ENCODE results near the gene CLGN. TPM values are rescaled to one million over a fixed set of nuclear protein-coding genes. Genes with fewer than 3 reads are reported as not detected.

CLGN gene
- total RNA-seq, 1 donor from 2014 or later, result under 0.01 TPM

- no peak for DNase-seq (ENCODE audit: low read depth in 2 of 2)
Measured at GRCh38 chr4:140382732-140383131, 44.7 kb downstream of the CLGN start.

- no peak for DNase-seq (ENCODE audit: low read depth in 2 of 2)
Measured at GRCh38 chr4:140374130-140374477, 53.3 kb downstream of the CLGN start.

GRCh38 chr4:140373328-140374129 is 53.9 kb downstream of the CLGN start, which contains the start of gene SCOC:
SCOC (plus strand) TSS chr4:140373646; CDS start chr4:140379171, 5,525 bp downstream.
- DNase-seq (ENCODE audit: low read depth in 2 of 2), result peak; percentile 99

- DNase-seq (ENCODE audit: low read depth in 2 of 2), result peak in 1 of 2 donors; percentile 36
Measured at GRCh38 chr4:140372751-140373327, 54.6 kb downstream of the CLGN start.

- no peak for DNase-seq (ENCODE audit: low read depth in 2 of 2)
Measured at GRCh38 chr4:140368686-140369085, 58.8 kb downstream of the CLGN start.

- DNase-seq (ENCODE audit: low read depth in 2 of 2), result peak in 1 of 2 donors; percentile 63
Measured at GRCh38 chr4:140367738-140368137, 59.7 kb downstream of the CLGN start.

GRCh38 chr4:140363558-140363957 is 63.9 kb downstream of the CLGN start:
- no peak for DNase-seq (ENCODE audit: low read depth in 2 of 2)

DNA sequence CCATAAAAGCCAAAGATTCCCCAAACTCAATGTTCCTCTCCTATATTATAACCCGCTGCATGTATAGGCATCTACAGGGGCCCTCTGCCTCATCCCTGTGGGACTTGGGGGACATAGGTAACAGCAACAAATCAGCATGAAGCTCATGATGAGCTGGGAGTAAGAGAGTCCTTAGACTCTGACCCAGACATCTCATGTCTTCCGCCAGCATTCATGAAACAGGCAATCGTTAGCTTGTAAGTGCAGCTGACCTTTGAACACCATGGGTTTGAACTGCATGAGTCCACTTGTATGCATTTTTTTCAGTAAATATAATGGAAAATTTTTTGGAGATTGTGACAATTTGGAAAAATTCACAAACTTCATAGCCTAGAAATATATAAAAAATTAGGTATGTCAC is 64.4 kb downstream of the CLGN start:
- no peak for DNase-seq (ENCODE audit: low read depth in 2 of 2)

GRCh38 chr4:140361099-140361498 is 66.3 kb downstream of the CLGN start:
- DNase-seq (ENCODE audit: low read depth in 2 of 2), result no peak

DNA sequence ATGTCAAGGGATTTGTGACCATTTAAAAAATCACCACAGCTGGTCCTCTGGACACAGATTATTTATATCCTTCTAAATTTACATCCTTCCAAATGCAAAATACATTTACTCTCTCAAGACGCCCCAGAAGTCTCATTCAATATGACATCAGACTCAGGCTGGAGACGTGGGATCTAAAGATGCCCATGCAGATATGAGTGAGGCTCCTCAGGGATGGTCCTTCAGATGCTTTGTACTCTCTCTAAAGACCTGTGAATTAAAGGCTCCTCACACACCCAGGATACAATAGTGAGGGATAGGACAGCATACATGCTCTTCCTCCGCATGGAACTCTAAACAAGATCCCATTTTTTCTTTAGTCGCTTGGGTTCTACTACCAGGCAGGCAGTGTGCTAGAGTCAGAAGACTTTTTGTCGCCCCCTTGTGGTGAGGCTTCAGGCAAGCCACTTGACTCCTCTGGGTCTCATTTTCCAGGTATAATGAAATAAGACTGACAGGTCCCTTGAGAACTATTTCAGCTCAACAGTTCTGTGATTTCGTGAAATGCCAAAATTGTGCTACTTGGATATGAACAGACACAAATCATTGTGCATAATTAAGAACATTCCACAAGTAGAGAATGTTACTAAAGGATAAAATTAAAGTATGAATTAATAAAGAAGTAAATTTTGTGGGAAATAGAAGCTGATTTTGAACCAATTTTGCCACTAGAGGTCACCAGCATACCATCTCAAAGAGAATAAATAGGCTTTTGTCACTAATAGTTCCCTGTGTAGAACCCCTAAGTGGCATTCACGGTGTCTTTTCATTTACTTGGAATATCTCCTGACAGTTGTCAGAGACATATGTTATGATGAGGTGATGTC is 67.7 kb downstream of the CLGN start:
- peak; percentile 88 to 89 for DNase-seq (ENCODE audit: low read depth in 2 of 2)

DNA sequence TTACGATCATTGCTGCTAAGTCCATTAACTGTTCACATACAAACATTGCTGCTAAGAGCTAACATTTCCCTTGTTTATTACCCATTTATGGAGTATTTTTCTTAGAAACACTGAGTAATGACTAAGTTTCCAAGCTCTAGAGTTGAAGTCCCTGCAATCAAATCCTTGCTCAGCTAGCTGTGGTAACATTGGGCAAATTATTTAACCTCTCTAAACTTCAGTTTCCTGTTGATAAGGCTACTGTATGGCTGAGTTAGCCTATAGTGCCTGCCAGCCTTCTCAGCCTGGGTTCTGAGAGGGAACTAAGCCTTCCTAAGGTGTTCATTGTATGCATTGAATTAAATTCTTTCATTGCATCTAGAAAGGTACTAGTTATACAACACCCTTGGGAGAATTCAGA is 69.2 kb downstream of the CLGN start:
- DNase-seq (ENCODE audit: low read depth in 2 of 2), result peak in 1 of 2 donors; percentile 2

DNA sequence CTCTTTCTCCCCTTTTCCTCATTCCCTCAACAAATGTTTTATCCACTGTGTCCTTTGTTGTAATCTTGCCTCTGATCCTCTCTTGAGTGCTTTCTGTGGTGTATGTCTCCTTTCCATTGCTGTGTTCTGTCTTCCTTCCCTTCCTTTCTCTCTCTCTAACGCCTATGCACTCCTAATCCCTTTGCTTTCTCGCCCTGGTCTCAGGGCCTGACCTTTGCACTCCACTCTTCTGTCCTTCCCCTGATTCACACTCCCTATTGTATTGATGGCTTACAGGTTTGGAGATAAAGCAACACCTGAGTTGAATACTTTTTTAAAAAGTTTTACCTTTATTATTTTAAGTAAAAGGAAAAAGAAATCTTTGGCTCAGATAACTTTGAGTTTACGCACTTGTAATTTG is 69.6 kb downstream of the CLGN start:
- no peak for DNase-seq (ENCODE audit: low read depth in 2 of 2)

- DNase-seq (ENCODE audit: low read depth in 2 of 2), result no peak
Measured at GRCh38 chr4:140355288-140355687, 72.2 kb downstream of the CLGN start.

DNA sequence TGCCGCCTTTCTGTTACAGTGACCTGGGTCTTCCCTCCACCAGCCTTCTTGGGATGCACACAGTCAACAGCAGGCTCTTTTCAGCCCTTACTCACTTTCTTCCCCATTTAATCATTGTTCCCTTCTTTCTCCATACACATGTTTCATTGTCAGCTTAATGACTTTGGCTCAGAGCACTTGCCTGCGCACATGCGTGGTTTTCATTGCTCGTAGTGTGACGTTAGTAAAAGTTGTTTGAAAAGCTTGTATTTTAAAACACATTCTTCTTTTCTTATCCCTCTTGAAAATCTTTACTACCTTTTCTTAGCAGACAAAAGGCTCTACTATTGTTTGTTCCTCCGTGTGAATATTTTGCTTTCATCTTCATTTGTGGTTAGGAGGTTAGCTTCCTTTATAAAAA is 73.7 kb downstream of the CLGN start:
- no peak for DNase-seq (ENCODE audit: low read depth in 2 of 2)

DNA sequence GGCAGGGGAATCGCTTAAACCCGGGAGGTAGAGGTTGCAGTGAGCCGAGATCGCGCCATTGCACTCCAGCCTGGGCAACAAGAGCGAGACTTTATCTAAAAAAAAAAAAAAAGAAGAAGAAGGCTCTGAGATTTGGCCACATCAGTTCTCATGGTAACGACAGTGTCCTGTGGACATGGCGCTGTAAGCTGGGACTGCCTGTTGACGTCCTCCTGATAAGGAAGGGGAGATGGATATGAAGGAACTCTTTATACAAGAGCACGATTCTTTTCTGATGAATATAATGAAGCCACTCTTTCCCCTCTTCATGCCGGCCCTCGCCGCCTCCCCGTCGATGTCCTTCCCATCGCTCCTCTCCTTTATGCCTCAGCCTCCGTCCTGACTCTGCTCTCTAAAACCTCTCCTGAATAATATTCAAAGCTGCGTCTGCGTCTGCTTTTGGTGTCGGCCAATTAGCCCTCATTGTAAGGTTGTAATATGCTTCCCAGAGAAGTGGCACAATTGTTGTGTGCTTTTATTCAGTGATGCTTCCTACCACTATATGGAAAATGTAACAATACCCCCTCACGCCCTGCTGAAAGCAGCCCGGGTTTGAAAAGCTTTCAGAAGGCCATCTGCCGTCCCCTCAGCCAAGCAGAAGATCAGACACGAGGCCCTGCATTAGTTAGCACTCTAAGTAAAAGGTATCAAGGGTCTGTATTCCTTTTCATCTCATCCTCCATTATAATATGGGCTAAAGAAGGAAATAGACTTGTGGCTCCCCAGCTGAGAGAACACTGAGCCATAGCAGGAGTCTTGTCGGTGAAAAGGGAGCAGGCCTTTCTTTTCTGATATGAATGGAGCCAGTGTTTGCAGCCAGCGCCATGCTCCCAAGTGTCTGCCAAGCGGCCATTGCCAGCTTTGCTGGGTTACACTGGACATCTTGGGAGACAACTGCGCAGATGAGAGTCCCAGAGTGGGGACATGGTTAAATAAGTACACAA is 76.1 kb downstream of the CLGN start:
- no peak for DNase-seq (ENCODE audit: low read depth in 2 of 2)

DNA sequence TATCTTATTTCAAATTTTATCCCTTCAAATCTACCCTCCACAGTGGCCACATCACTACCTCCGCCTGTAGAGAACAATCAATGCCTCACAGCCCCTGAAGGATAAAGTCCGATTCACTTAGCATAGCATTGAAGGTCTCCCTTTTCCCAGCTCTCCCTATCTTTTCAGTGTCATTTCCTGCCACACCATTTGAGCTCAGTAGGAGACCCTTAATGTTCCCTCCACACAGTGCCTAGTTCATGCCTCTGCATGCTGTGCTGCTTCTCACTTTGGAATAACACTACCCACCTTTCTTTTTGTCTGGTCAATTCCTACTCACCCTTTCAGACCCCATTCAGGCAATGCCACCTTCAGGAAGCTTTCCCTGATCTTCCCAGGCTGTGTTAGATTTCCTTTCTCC is 77.6 kb downstream of the CLGN start:
- no peak for DNase-seq (ENCODE audit: low read depth in 2 of 2)

- no peak for DNase-seq (ENCODE audit: low read depth in 2 of 2)
Measured at GRCh38 chr4:140346136-140346535, 81.3 kb downstream of the CLGN start.

- no peak for DNase-seq (ENCODE audit: low read depth in 2 of 2)
Measured at GRCh38 chr4:140344621-140345020, 82.8 kb downstream of the CLGN start.

- no peak for DNase-seq (ENCODE audit: low read depth in 2 of 2)
Measured at GRCh38 chr4:140344101-140344500, 83.3 kb downstream of the CLGN start.

GRCh38 chr4:140343303-140343702 is 84.1 kb downstream of the CLGN start:
- DNase-seq (ENCODE audit: low read depth in 2 of 2), result peak in 1 of 2 donors; percentile 60

DNA sequence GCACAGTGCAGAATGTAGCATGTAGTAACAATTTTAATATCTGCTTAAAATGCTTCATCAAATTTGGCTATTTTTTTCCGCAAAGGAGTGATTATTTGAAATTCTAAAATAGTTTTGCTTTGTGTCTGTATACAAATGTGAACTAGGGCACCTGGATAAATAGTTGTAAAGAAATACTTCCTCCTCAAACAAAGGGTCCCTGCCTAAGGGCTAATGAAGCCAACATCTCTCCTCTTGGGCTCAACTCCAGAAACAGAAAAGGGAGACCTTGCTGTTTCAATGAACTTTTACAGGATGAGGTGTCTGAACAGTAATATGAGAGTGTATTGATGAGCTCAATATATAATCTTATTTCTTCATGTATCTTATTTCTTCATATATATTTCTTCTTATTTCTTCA is 84.8 kb downstream of the CLGN start:
- DNase-seq (ENCODE audit: low read depth in 2 of 2), result no peak
